GM23248 (cell line): ENCODE results near the gene PDE4B. TPM values are rescaled to one million over a fixed set of nuclear protein-coding genes. Genes with fewer than 3 reads are reported as not detected.

Experiments used
- DNase-seq: peaks from one replicate; pipeline ENCODE4 v3.0.0-alpha.2; 2015
- H2AFZ ChIP-seq: fragments of 200-600 bp; sonication (generic); 2 replicates; pipeline ENCODE4 v1.6.1; 2016; ENCODE audit warnings: antibody characterized with exemption
- H3F3A ChIP-seq: fragments of 200-600 bp; sonication (generic); 2 replicates; pipeline ENCODE4 v1.6.1; 2016; ENCODE audit warnings: mild to moderate bottlenecking, antibody characterized with exemption, mixed run types; ENCODE audit not compliant: insufficient read depth
- H3K27ac ChIP-seq: fragments of 200-600 bp; sonication (generic); 2 replicates; pipeline ENCODE4 v1.5.1; 2016; ENCODE audit warnings: mild to moderate bottlenecking
- H3K27me3 ChIP-seq: fragments of 200-600 bp; sonication (generic); replicated peaks from 2 replicates; pipeline ENCODE4 v1.6.1; 2016; ENCODE audit warnings: mild to moderate bottlenecking; ENCODE audit not compliant: insufficient read depth
- H3K36me3 ChIP-seq: fragments of 200-600 bp; sonication (generic); 2 replicates; pipeline ENCODE4 v1.6.1; 2016; ENCODE audit warnings: low read depth, mild to moderate bottlenecking
- H3K4me1 ChIP-seq: fragments of 200-600 bp; sonication (generic); 2 replicates; pipeline ENCODE4 v1.6.1; 2016; ENCODE audit warnings: mild to moderate bottlenecking; ENCODE audit not compliant: insufficient read depth
- H3K4me2 ChIP-seq: fragments of 200-600 bp; sonication (generic); one replicate; pipeline ENCODE4 v1.6.1; 2016; ENCODE audit warnings: mild to moderate bottlenecking; ENCODE audit not compliant: unreplicated experiment
- H3K4me3 ChIP-seq: fragments of 200-600 bp; sonication (generic); 2 replicates; pipeline ENCODE4 v1.5.1; 2016; ENCODE audit warnings: mild to moderate bottlenecking
- H3K79me2 ChIP-seq: fragments of 200-600 bp; sonication (generic); 2 replicates; pipeline ENCODE4 v1.6.1; 2016; ENCODE audit warnings: mild to moderate bottlenecking; ENCODE audit not compliant: insufficient read depth
- H3K9ac ChIP-seq: fragments of 200-600 bp; sonication (generic); 2 replicates; pipeline ENCODE4 v1.6.1; 2016; ENCODE audit warnings: mild to moderate bottlenecking
- H3K9me2 ChIP-seq: fragments of 200-600 bp; sonication (generic); 2 replicates; pipeline ENCODE4 v1.6.1; 2016; ENCODE audit warnings: mixed run types, mild to moderate bottlenecking, moderate library complexity; ENCODE audit not compliant: insufficient read depth
- H3K9me3 ChIP-seq: fragments of 200-600 bp; sonication (generic); one replicate; pipeline ENCODE4 v1.6.1; 2017; ENCODE audit warnings: low read depth
- H4K20me1 ChIP-seq: fragments of 200-600 bp; sonication (generic); 2 replicates; pipeline ENCODE4 v1.6.0; 2016; ENCODE audit not compliant: insufficient read depth
- EZH2 ChIP-seq: fragments of 200-600 bp; sonication (generic); IDR thresholded peaks from 2 replicates; pipeline ENCODE4 v1.6.1; 2018; ENCODE audit warnings: antibody characterized with exemption, mild to moderate bottlenecking; ENCODE audit not compliant: insufficient read depth, poor library complexity, severe bottlenecking
- EZH2phosphoT487 ChIP-seq: fragments of 200-600 bp; sonication (generic); IDR thresholded peaks from 2 replicates; pipeline ENCODE4 v1.6.1; 2018; ENCODE audit warnings: antibody characterized with exemption, moderate library complexity, mild to moderate bottlenecking, low read depth; ENCODE audit not compliant: insufficient read depth
- WGBS, 2 experiments: methylation state at CpG; one replicate each; pipeline ENCODE4 v1.1.6; 2015 to 2017; ENCODE audit warnings: low lambda C conversion rate in 2 of 2, low coverage in 1 of 2; ENCODE audit errors: missing lambda C conversion rate in 2 of 2; 5-methylcytosine and 5-hydroxymethylcytosine counted together
- in situ Hi-C: fragments of 300-500 bp; cut with MboI; formaldehyde crosslinking; loops from 2 replicates; pipeline ENCODE4 v1.15.0; 2020
- polyA plus RNA-seq: library from polyadenylated mRNA; unstranded; fragments of >200 nt; fragmentation: Nextera tagmentation; extraction: Ambion mirVana; gene quantifications from 2 replicates; pipeline ENCODE4 v1.2.1, GENCODE V29; 2016
- total RNA-seq: library from RNA; depleted of rRNA; stranded (reverse); fragments of >200 nt; shearing (Covaris generic); gene quantifications from 2 replicates; pipeline ENCODE4 v1.2.3, GENCODE V29; 2014

Gene PDE4B
- total and polyA plus RNA-seq, 2 experiments from 2014 or later = 19.9 to 36.2 TPM

GRCh38 chr1:66348776-66349175, 556.1 kb downstream of the PDE4B start:
- WGBS, 2 experiments = 20% methylated on average over 1 of the region's 1 CpG
- H3K4me2 ChIP-seq = peak overlapping the region; percentile 69
- no peaks in the 10 kb centered on the region for H3K27me3 ChIP-seq
- H3K27ac ChIP-seq = peak overlapping the region; percentile 78
- H3F3A ChIP-seq = peaks cover 73% of the 10 kb centered on the region
- no peak overlapping the region for H2AFZ ChIP-seq
- in situ Hi-C loops = no loop called here
- 0 out of 2 replicates have a peak, but pooled peaks cover 4% of the 10 kb centered on the region for H3K36me3 ChIP-seq
- no peaks in the 10 kb centered on the region for H4K20me1 ChIP-seq
- DNase-seq = no peak
- H3K79me2 ChIP-seq = peaks cover 100% of the 10 kb centered on the region
- no peak for TF ChIP-seq EZH2phosphoT487
- no peak for TF ChIP-seq EZH2
- no peaks in the 10 kb centered on the region for H3K9me3 ChIP-seq
- no peak overlapping the region for H3K9ac ChIP-seq
- peaks cover 84% of the 10 kb centered on the region for H3K4me1 ChIP-seq
- H3K9me2 ChIP-seq = no peaks in the 10 kb centered on the region
- no peak overlapping the region for H3K4me3 ChIP-seq

GRCh38 chr1:66349242-66349641, 556.5 kb downstream of the PDE4B start:
- Histone ChIP-seq H3K4me3 (no peak overlapping the region; the same call in 1 of the 2 replicates), H2AFZ (no peak overlapping the region), H4K20me1 (no peaks in the 10 kb centered on the region), H3K36me3 (0 out of 2 replicates have a peak, but pooled peaks cover 4% of the 10 kb centered on the region), H3K4me2 (peak overlapping the region; percentile 69), H3K9ac (peak overlapping the region; percentile 63), H3F3A (peaks cover 77% of the 10 kb centered on the region), H3K27ac (peak overlapping the region; percentile 78), H3K27me3 (no peaks in the 10 kb centered on the region), H3K9me2 (no peaks in the 10 kb centered on the region), H3K4me1 (peaks cover 84% of the 10 kb centered on the region), H3K79me2 (peaks cover 100% of the 10 kb centered on the region), H3K9me3 (no peaks in the 10 kb centered on the region)
- 23 to 31% methylated on average over 3 of the region's 3 CpGs for WGBS, 2 experiments
- TF ChIP-seq EZH2phosphoT487 (no peak), EZH2 (no peak)
- peak; percentile 52 for DNase-seq
- in situ Hi-C loops = no loop called here

GRCh38 chr1:66350001-66350547, 557.4 kb downstream of the PDE4B start:
- H3K4me1 ChIP-seq = peaks cover 88% of the 10 kb centered on the region
- in situ Hi-C loops = no loop called here
- 0 out of 2 replicates have a peak, but pooled peaks cover 4% of the 10 kb centered on the region for H3K36me3 ChIP-seq
- H3K27me3 ChIP-seq = no peaks in the 10 kb centered on the region
- H3K79me2 ChIP-seq = peaks cover 100% of the 10 kb centered on the region
- H3K27ac ChIP-seq = peak overlapping the region; percentile 78
- peak overlapping the region; percentile 41 for H3K4me3 ChIP-seq
- H3K9me3 ChIP-seq = no peaks in the 10 kb centered on the region
- 7 to 8% methylated on average over 6 of the region's 6 CpGs for WGBS, 2 experiments
- peak; percentile 73 for DNase-seq
- H3F3A ChIP-seq = peaks cover 84% of the 10 kb centered on the region
- H3K4me2 ChIP-seq = peak overlapping the region; percentile 69
- H3K9me2 ChIP-seq = no peaks in the 10 kb centered on the region
- no peak overlapping the region for H2AFZ ChIP-seq
- no peaks in the 10 kb centered on the region for H4K20me1 ChIP-seq
- H3K9ac ChIP-seq = peak overlapping the region; percentile 63
- TF ChIP-seq EZH2 (no peak), EZH2phosphoT487 (no peak)

- Histone ChIP-seq H3K4me3 (no peak overlapping the region), H3K4me2 (peak overlapping the region; percentile 69), H3K27me3 (no peaks in the 10 kb centered on the region), H3K9ac (peak overlapping the region; percentile 63), H3K79me2 (peaks cover 100% of the 10 kb centered on the region), H3K9me3 (no peaks in the 10 kb centered on the region), H3K27ac (peak overlapping the region; percentile 78), H3K4me1 (peaks cover 87% of the 10 kb centered on the region), H4K20me1 (no peaks in the 10 kb centered on the region), H2AFZ (no peak overlapping the region), H3F3A (peaks cover 74% of the 10 kb centered on the region), H3K36me3 (0 out of 2 replicates have a peak, but pooled peaks cover 11% of the 10 kb centered on the region), H3K9me2 (no peaks in the 10 kb centered on the region)
- no peak for TF ChIP-seq EZH2phosphoT487
- TF ChIP-seq EZH2 = no peak
- in situ Hi-C loops = no loop called here
- DNase-seq = peak; percentile 73
These were observed 558.8 kb downstream of the PDE4B start for GRCh38 chr1:66351478-66351877.
